ENCODE results near the gene PGC. TPM values are rescaled to one million over a fixed set of nuclear protein-coding genes. Genes with fewer than 3 reads are reported as not detected.

The PGC gene
- total and polyA plus RNA-seq, 2 donors (not counting 3 experiments of a cell fraction or from before 2014, with no cell fraction given), result not detected

- H3K36me3 ChIP-seq (ENCODE audit: control insufficient read depth in 2 of 2, extremely low read depth in 1 of 2, insufficient read depth in 2 of 2, low read length in 2 of 2), result no peaks in the 10 kb centered on the region
- H3K79me2 ChIP-seq (ENCODE audit: control insufficient read depth, insufficient read depth, low read length), result no peaks in the 10 kb centered on the region
- H3K9me1 ChIP-seq (replicated peaks; ENCODE audit: control insufficient read depth, extremely low read depth, insufficient read depth, low read length), result no peaks in the 10 kb centered on the region
- H4K20me1 ChIP-seq (replicated peaks; ENCODE audit: control insufficient read depth, extremely low read depth, insufficient read depth, low read length), result no peaks in the 10 kb centered on the region
- no peaks in the 10 kb centered on the region for H3K9me3 ChIP-seq (replicated peaks; ENCODE audit: control insufficient read depth, insufficient read depth, low read length)
- no peak overlapping the region for H3K4me2 ChIP-seq (ENCODE audit: insufficient read depth, low read length)
- H2AFZ ChIP-seq (ENCODE audit: low read depth, low read length), result no peak overlapping the region
- BruUV-seq (replicated peaks), result no TSS peak
- dilution Hi-C loops (cut with MboI; ENCODE audit: extremely low pct_ligation_motif_present, low sequenced_read_pairs), result no loop called here
- no peak for TF ChIP-seq MYC (IDR thresholded peaks at IDR 0.05; ENCODE audit: low read depth, low read length)
- intact Hi-C loops (cut with micrococcal nuclease), result no loop called here
- ChIA-PET POLR2A (no interaction called here), CTCF (no interaction called here)
- peaks cover 3 to 7% of the 10 kb centered on the region in 2 experiments for H3K27me3 ChIP-seq (ENCODE audit: control insufficient read depth in 2 of 2, insufficient read depth in 2 of 2, low read length in 2 of 2)
- FAIRE-seq (no peak), DNase-seq (ENCODE audit: low read depth, low spot score) (no peak)
- H3K4me3 ChIP-seq (replicated peaks in 1 of 3; ENCODE audit: insufficient read depth in 1 of 3, low read depth in 1 of 3, low read length in 3 of 3), result no peak overlapping the region
- H3K27ac ChIP-seq (ENCODE audit: insufficient read depth, low read depth, low read length), result no peak overlapping the region
- no peaks in the 10 kb centered on the region for H3K4me1 ChIP-seq (ENCODE audit: control insufficient read depth, extremely low read depth, insufficient read depth, low read length)
- H3K9ac ChIP-seq (replicated peaks; ENCODE audit: extremely low read depth, insufficient read depth, low read length), result no peak overlapping the region
Measured at GRCh38 chr6:41756354-41756753, 9.2 kb upstream of the PGC start.

GRCh38 chr6:41755895-41756294, 8.7 kb upstream of the PGC start:
- BruUV-seq (replicated peaks), result no TSS peak
- no peaks in the 10 kb centered on the region for H3K9me1 ChIP-seq (replicated peaks; ENCODE audit: control insufficient read depth, extremely low read depth, insufficient read depth, low read length)
- intact Hi-C loops (cut with micrococcal nuclease) (no loop called here), dilution Hi-C loops (cut with MboI; ENCODE audit: extremely low pct_ligation_motif_present, low sequenced_read_pairs) (no loop called here)
- no peak overlapping the region for H3K4me3 ChIP-seq (replicated peaks in 1 of 3; ENCODE audit: insufficient read depth in 1 of 3, low read depth in 1 of 3, low read length in 3 of 3)
- TF ChIP-seq JUN (IDR thresholded peaks at IDR 0.05; ENCODE audit: borderline replicate concordance, insufficient read depth, insufficient read length, low read depth) (no peak), CTCF (IDR thresholded peaks at IDR 0.05; ENCODE audit: extremely low read depth in 1 of 2, insufficient read depth in 1 of 2, low read depth in 1 of 2, low read length in 2 of 2) (no peak), EZH2 (IDR thresholded peaks at IDR 0.05; ENCODE audit: borderline replicate concordance, low read depth, low read length, severe bottlenecking) (no peak), FOS (IDR thresholded peaks at IDR 0.05; ENCODE audit: borderline replicate concordance, insufficient read depth, low read length) (no peak), POLR2A (IDR thresholded peaks at IDR 0.05; ENCODE audit: low read depth, low read length) (no peak), MAX (IDR thresholded peaks at IDR 0.05; ENCODE audit: insufficient read depth, insufficient read length) (no peak), GATA2 (IDR thresholded peaks at IDR 0.05; ENCODE audit: insufficient read depth, insufficient read length, low read depth, low read length) (no peak), POLR2AphosphoS5 (IDR thresholded peaks at IDR 0.05; ENCODE audit: insufficient read depth, low read depth, low read length) (no peak), MYC (IDR thresholded peaks at IDR 0.05; ENCODE audit: low read depth, low read length) (no peak)
- no peak overlapping the region for H3K27ac ChIP-seq (ENCODE audit: insufficient read depth, low read depth, low read length)
- ChIA-PET POLR2A (no interaction called here), CTCF (no interaction called here)
- no peaks in the 10 kb centered on the region for H3K4me1 ChIP-seq (ENCODE audit: control insufficient read depth, extremely low read depth, insufficient read depth, low read length)
- no peaks in the 10 kb centered on the region for H4K20me1 ChIP-seq (replicated peaks; ENCODE audit: control insufficient read depth, extremely low read depth, insufficient read depth, low read length)
- no peaks in the 10 kb centered on the region for H3K36me3 ChIP-seq (ENCODE audit: control insufficient read depth in 2 of 2, extremely low read depth in 1 of 2, insufficient read depth in 2 of 2, low read length in 2 of 2)
- FAIRE-seq, result no peak
- peaks cover 3 to 7% of the 10 kb centered on the region in 2 experiments for H3K27me3 ChIP-seq (ENCODE audit: control insufficient read depth in 2 of 2, insufficient read depth in 2 of 2, low read length in 2 of 2)
- H3K9me3 ChIP-seq (replicated peaks; ENCODE audit: control insufficient read depth, insufficient read depth, low read length), result no peaks in the 10 kb centered on the region
- no peak for DNase-seq (ENCODE audit: low read depth, low spot score)
- no peaks in the 10 kb centered on the region for H3K79me2 ChIP-seq (ENCODE audit: control insufficient read depth, insufficient read depth, low read length)
- H3K9ac ChIP-seq (replicated peaks; ENCODE audit: extremely low read depth, insufficient read depth, low read length), result no peak overlapping the region
- H2AFZ ChIP-seq (ENCODE audit: low read depth, low read length), result no peak overlapping the region
- H3K4me2 ChIP-seq (ENCODE audit: insufficient read depth, low read length), result no peak overlapping the region

Measured in endothelial cell of umbilical vein (primary cell).